Mucosa of gallbladder (tissue), 1 donor: Measurements from ENCODE around the gene SIRT5. TPM values are rescaled to one million over a fixed set of nuclear protein-coding genes. Genes with fewer than 3 reads are reported as not detected.

Experiments
- DNase-seq: peaks from one replicate; pipeline ENCODE4 v3.0.0-alpha.2; 2020; ENCODE audit warnings: low spot score
- total RNA-seq: library from RNA; stranded (reverse); gene quantifications from one replicate; pipeline ENCODE4 v1.2.1, GENCODE V29; 2021
- donor health status: DM: no; HTN: no; CAD: no.

SIRT5 gene
- total RNA-seq, 1 donor from 2014 or later, result 15.2 TPM

GRCh38 chr6:13630499-13630898 lies 56.1 kb downstream of the SIRT5 start:
- no peak for DNase-seq

- no peak for DNase-seq
Observed at GRCh38 chr6:13633343-13633742, 58.9 kb downstream of the SIRT5 start.

DNA sequence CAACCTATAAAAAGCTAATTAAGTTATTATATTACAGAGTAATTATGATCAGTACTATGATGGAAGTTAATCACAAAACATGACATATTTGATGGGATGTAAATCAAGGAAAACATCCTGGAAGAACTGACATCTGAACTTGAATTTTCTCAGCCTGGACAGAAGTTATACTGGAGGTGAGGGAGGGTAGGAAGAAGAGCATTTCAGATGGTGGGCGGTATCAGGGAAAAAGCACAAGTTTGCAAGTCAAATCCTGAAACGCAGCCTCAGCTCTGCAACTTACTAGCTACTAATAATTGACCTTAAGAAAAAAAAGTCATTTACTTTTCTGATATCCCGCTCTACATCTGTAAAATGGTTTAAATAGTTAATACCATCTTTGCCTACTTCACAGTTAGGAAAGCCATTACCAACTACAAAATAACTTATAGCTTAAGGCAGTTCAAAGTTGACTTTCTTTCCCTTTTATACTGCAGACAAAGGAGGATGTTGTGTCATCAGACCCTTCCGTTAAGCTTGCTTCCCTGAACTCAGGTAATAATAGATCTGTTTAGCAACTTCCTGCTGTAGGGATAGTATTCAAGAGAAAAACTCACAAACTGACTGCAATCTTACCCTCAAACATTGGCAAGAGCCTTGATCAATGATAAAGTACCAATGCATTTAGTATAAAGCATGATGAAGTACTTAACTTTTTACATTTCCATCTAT lies 61.7 kb downstream of the SIRT5 start:
- no peak for DNase-seq

DNA sequence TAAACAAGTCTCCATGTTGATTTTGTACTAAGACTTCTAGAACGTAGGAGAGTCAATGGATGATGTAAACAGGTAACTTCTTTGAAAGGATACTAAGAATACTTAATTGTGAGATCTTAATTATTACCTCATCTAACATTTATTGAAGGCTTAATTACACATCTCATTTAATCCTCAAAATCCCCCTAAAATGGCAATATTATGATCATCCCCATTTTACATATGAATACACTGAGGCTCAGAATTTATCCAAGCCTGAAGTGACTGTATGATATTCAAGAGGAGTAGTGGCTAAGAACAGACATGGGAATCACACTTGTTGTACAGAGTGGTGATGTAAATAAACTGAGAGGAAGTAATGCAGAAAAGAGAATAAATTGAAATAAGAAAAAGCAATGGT lies 63.6 kb downstream of the SIRT5 start:
- no peak for DNase-seq

GRCh38 chr6:13638626-13639025 lies 64.2 kb downstream of the SIRT5 start:
- DNase-seq, result no peak

DNA sequence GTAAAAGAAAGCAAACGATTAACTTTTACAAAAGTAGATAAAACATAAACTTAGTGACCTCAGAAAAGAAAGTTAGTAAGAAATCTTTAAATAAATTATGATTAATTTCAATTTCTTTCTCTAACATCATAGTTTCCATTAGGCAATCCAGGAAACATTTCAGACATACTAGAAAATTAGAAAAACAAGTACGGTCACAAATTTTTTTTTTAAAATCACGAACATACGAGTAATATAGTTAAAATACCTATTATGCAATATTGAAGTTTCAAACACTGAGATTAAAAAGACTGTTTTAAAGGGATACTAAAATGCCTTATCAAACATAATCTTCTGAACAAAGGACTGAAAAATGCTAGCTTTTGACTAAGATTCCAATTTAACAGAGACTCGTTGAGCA lies 66.9 kb downstream of the SIRT5 start:
- DNase-seq, result no peak

DNA sequence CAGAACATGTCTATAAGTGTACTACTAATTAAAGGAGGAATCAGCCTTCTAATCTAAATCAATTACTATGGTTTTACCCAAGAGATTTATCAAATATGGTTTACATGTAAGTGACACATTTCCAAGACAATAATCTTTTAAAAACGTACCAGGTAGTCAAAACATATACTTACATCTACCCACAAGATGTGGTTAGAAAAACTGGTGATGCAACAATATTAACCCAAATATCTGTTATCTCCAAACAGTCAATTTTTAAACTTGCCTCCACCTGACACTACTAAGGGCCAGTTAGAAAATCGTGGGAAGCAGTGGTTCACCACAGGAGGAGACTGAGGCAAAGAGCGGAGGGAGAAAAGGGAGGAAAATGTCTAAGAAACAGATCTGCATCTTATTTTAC lies 68.7 kb downstream of the SIRT5 start:
- DNase-seq, result no peak

DNA sequence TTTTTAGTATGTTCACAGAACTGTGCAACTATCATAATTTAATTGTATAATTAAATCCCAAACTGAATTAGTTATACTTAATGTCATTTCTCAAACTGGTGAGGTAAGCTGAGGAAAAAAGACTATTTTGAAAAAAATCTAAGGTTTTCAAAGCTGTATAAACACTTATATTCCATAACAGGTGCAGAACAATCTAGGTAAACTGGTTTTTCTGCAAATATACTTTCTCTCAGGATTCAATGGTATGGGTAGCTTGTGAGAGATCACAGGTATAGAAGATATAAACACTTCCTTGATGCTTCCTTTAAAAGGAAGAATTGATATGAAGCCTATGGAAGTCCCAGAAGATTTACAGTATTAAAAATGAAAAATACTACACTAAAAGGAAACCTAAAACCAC lies 74.4 kb downstream of the SIRT5 start:
- no peak for DNase-seq

- DNase-seq, result no peak
Observed at GRCh38 chr6:13649393-13649792, 75.0 kb downstream of the SIRT5 start.

GRCh38 chr6:13653296-13653695 lies 78.9 kb downstream of the SIRT5 start:
- DNase-seq, result no peak

DNA sequence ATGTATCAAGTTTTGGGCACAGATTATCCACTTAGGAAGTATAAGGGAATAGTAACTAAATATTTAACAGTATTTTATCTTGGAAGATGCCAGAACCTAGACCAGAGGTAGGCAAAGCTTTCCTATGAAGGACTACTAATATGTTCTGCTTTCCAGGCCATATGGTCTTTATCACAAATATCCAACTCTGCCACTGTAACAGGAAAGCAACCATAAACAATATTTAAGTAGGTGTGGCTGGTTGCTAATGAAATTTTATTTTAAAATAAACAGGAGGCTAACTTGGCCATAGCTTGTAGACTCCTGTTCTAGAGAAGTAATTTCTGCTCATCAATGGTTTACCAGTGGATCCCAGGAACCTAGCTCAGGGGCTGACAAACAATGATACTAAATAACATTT lies 80.1 kb downstream of the SIRT5 start:
- no peak for DNase-seq

DNA sequence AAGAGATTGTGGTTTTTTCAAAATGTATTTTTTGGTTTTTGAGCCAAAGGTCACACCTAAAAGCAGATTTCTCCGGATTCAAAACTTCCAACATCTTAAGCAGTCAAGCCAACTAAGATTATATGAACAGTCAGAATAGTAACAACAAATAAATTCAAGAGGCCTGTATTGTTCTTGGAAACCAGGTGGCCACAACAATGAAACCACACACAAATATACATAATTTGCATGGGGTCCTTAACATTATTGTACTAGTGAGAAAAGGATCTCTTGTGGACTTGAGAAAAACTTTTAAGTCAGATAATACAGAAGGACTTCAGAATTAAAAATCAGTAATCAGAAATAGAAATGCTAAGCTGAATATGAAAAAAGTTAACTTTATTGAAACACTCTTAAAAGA lies 81.3 kb downstream of the SIRT5 start:
- no peak for DNase-seq

DNA sequence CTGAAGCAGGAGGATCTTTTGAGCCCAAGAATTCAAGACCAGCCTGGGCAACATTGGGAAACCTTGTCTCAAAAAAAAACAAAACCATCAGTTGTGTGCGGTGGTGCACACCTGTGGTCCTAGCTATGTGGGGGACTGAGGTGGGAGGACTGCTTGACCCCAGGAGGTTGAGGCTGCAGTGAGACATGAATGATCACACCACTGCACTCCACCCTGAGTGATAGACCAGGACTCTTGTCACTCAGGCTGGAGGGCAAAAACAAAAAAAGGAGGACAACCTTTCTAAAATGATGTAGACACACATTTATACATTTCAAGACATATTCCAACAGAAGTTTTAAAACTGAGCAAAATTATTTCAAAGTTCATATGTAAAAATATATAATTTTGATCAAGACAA lies 85.9 kb downstream of the SIRT5 start:
- no peak for DNase-seq

- no peak for DNase-seq
Observed at GRCh38 chr6:13660893-13661292, 86.5 kb downstream of the SIRT5 start.

GRCh38 chr6:13661647-13662046 lies 87.2 kb downstream of the SIRT5 start:
- no peak for DNase-seq

GRCh38 chr6:13662651-13663334 lies 88.4 kb downstream of the SIRT5 start:
- DNase-seq, result no peak

GRCh38 chr6:13663986-13664385 lies 89.6 kb downstream of the SIRT5 start:
- DNase-seq, result no peak

Other genes with a start within 250 kb of the SIRT5 start
- gene TBC1D7, start 246.1 kb upstream of the SIRT5 start, total RNA-seq, result 14.6 TPM
- gene GFOD1, start 87.0 kb upstream of the SIRT5 start, total RNA-seq, result 17.4 TPM
- gene NOL7, start 40.7 kb downstream of the SIRT5 start, total RNA-seq, result 54.5 TPM
- gene RANBP9, start 137.2 kb downstream of the SIRT5 start, total RNA-seq, result 43.6 TPM
- 18.1 TPM for gene MCUR1, start 240.0 kb downstream of the SIRT5 start, total RNA-seq